ENCODE data around the gene TAF6. TPM values are rescaled to one million over a fixed set of nuclear protein-coding genes. Genes with fewer than 3 reads are reported as not detected.

The TAF6 gene
- 30.6 and 34.3 TPM in 2 replicates for total RNA-seq (2014; rRNA removed; shearing (Covaris generic); ENCODE audit: low replicate concordance)

GRCh38 chr7:100119072-100119969 is at the start of gene TAF6, which contains the start of gene CNPY4:
Gene TAF6 (minus strand): TSS chr7:100119358. CDS start chr7:100114209, 5,149 bp downstream.
Gene CNPY4 (plus strand): TSS chr7:100119634. CDS start chr7:100119745, 111 bp downstream.
- Histone ChIP-seq H3K4me3 (ENCODE audit: low read length) (peak within 1 kb of the TSS; percentile 81), H3K4me1 (ENCODE audit: low read length) (peaks cover 20% of the 10 kb centered on the region), H3K9me2 (replicated peaks; ENCODE audit: insufficient read depth, low read length) (no peaks in the 10 kb centered on the region), H3K9me3 (ENCODE audit: low read length) (no peaks in the 10 kb centered on the region), H3K79me2 (ENCODE audit: low read length) (peaks cover 15% of the 10 kb centered on the region), H4K20me1 (ENCODE audit: insufficient read depth, low read depth, low read length) (no peaks in the 10 kb centered on the region), H3K9ac (ENCODE audit: low read length) (peak within 1 kb of the TSS; percentile 82), H2AFZ (ENCODE audit: low read length) (peak within 1 kb of the TSS; percentile 70; the same call in 1 of the 2 replicates), H3K27ac (ENCODE audit: low read length) (peak within 1 kb of the TSS; percentile 68), H3K27me3 (ENCODE audit: low read length) (no peaks in the 10 kb centered on the region), H3K4me2 (ENCODE audit: low read depth, low read length, poor library complexity, severe bottlenecking) (peak within 1 kb of the TSS; percentile 92), H3K36me3 (ENCODE audit: insufficient read depth, low read length) (no peaks in the 10 kb centered on the region)
- peak; percentile 98 for DNase-seq

- Histone ChIP-seq H3K9me3 (ENCODE audit: low read length) (no peaks in the 10 kb centered on the region), H3K79me2 (ENCODE audit: low read length) (no peaks in the 10 kb centered on the region), H3K27me3 (ENCODE audit: low read length) (no peaks in the 10 kb centered on the region), H3K36me3 (ENCODE audit: insufficient read depth, low read length) (no peaks in the 10 kb centered on the region), H4K20me1 (ENCODE audit: insufficient read depth, low read depth, low read length) (no peaks in the 10 kb centered on the region), H3K4me2 (ENCODE audit: low read depth, low read length, poor library complexity, severe bottlenecking) (no peak overlapping the region), H3K4me3 (ENCODE audit: low read length) (no peak overlapping the region), H2AFZ (ENCODE audit: low read length) (no peak overlapping the region), H3K9ac (ENCODE audit: low read length) (no peak overlapping the region), H3K27ac (ENCODE audit: low read length) (no peak overlapping the region), H3K4me1 (ENCODE audit: low read length) (peaks cover 5% of the 10 kb centered on the region), H3K9me2 (replicated peaks; ENCODE audit: insufficient read depth, low read length) (no peaks in the 10 kb centered on the region)
- DNase-seq = no peak
Observed at GRCh38 chr7:100167912-100168323, 48.8 kb upstream of the TAF6 start.

GRCh38 chr7:100166970-100167911 is 48.1 kb upstream of the TAF6 start:
- Histone ChIP-seq H3K9me2 (replicated peaks; ENCODE audit: insufficient read depth, low read length) (no peaks in the 10 kb centered on the region), H3K79me2 (ENCODE audit: low read length) (no peaks in the 10 kb centered on the region), H3K9ac (ENCODE audit: low read length) (no peak overlapping the region), H3K4me3 (ENCODE audit: low read length) (no peak overlapping the region), H3K27me3 (ENCODE audit: low read length) (no peaks in the 10 kb centered on the region), H3K4me2 (ENCODE audit: low read depth, low read length, poor library complexity, severe bottlenecking) (no peak overlapping the region), H2AFZ (ENCODE audit: low read length) (no peak overlapping the region), H3K36me3 (ENCODE audit: insufficient read depth, low read length) (no peaks in the 10 kb centered on the region), H3K27ac (ENCODE audit: low read length) (no peak overlapping the region), H3K4me1 (ENCODE audit: low read length) (peaks cover 5% of the 10 kb centered on the region), H4K20me1 (ENCODE audit: insufficient read depth, low read depth, low read length) (no peaks in the 10 kb centered on the region), H3K9me3 (ENCODE audit: low read length) (no peaks in the 10 kb centered on the region)
- no peak for DNase-seq

GRCh38 chr7:100166317-100166940 is 47.3 kb upstream of the TAF6 start:
- Histone ChIP-seq H3K4me3 (ENCODE audit: low read length) (no peak overlapping the region), H3K9me3 (ENCODE audit: low read length) (no peaks in the 10 kb centered on the region), H3K9ac (ENCODE audit: low read length) (no peak overlapping the region), H3K36me3 (ENCODE audit: insufficient read depth, low read length) (no peaks in the 10 kb centered on the region), H2AFZ (ENCODE audit: low read length) (no peak overlapping the region), H3K9me2 (replicated peaks; ENCODE audit: insufficient read depth, low read length) (no peaks in the 10 kb centered on the region), H3K79me2 (ENCODE audit: low read length) (no peaks in the 10 kb centered on the region), H4K20me1 (ENCODE audit: insufficient read depth, low read depth, low read length) (no peaks in the 10 kb centered on the region), H3K27ac (ENCODE audit: low read length) (no peak overlapping the region), H3K27me3 (ENCODE audit: low read length) (no peaks in the 10 kb centered on the region), H3K4me2 (ENCODE audit: low read depth, low read length, poor library complexity, severe bottlenecking) (no peak overlapping the region), H3K4me1 (ENCODE audit: low read length) (peaks cover 5% of the 10 kb centered on the region)
- no peak for DNase-seq

GRCh38 chr7:100163871-100164270 is 44.7 kb upstream of the TAF6 start:
- Histone ChIP-seq H3K4me1 (ENCODE audit: low read length) (peaks cover 8% of the 10 kb centered on the region), H3K4me3 (ENCODE audit: low read length) (no peak overlapping the region), H3K36me3 (ENCODE audit: insufficient read depth, low read length) (no peaks in the 10 kb centered on the region), H3K9ac (ENCODE audit: low read length) (no peak overlapping the region), H3K27ac (ENCODE audit: low read length) (no peak overlapping the region), H3K9me2 (replicated peaks; ENCODE audit: insufficient read depth, low read length) (no peaks in the 10 kb centered on the region), H3K9me3 (ENCODE audit: low read length) (no peaks in the 10 kb centered on the region), H2AFZ (ENCODE audit: low read length) (no peak overlapping the region), H3K4me2 (ENCODE audit: low read depth, low read length, poor library complexity, severe bottlenecking) (no peak overlapping the region), H3K27me3 (ENCODE audit: low read length) (no peaks in the 10 kb centered on the region), H4K20me1 (ENCODE audit: insufficient read depth, low read depth, low read length) (no peaks in the 10 kb centered on the region), H3K79me2 (ENCODE audit: low read length) (no peaks in the 10 kb centered on the region)
- no peak for DNase-seq

- Histone ChIP-seq H2AFZ (ENCODE audit: low read length) (no peak overlapping the region), H3K27me3 (ENCODE audit: low read length) (no peaks in the 10 kb centered on the region), H3K27ac (ENCODE audit: low read length) (no peak overlapping the region), H3K9ac (ENCODE audit: low read length) (no peak overlapping the region), H3K4me2 (ENCODE audit: low read depth, low read length, poor library complexity, severe bottlenecking) (no peak overlapping the region), H4K20me1 (ENCODE audit: insufficient read depth, low read depth, low read length) (no peaks in the 10 kb centered on the region; the same call in 1 of the 2 replicates), H3K4me1 (ENCODE audit: low read length) (peaks cover 5% of the 10 kb centered on the region), H3K36me3 (ENCODE audit: insufficient read depth, low read length) (no peaks in the 10 kb centered on the region), H3K9me2 (replicated peaks; ENCODE audit: insufficient read depth, low read length) (no peaks in the 10 kb centered on the region), H3K4me3 (ENCODE audit: low read length) (no peak overlapping the region), H3K79me2 (ENCODE audit: low read length) (peaks cover 4% of the 10 kb centered on the region; the same call in 1 of the 2 replicates), H3K9me3 (ENCODE audit: low read length) (no peaks in the 10 kb centered on the region)
- DNase-seq = peak; percentile 40
Observed at GRCh38 chr7:100163006-100163531, 43.9 kb upstream of the TAF6 start.

- Histone ChIP-seq H3K79me2 (ENCODE audit: low read length) (peaks cover 17% of the 10 kb centered on the region), H3K27me3 (ENCODE audit: low read length) (no peaks in the 10 kb centered on the region), H3K27ac (ENCODE audit: low read length) (no peak overlapping the region), H2AFZ (ENCODE audit: low read length) (no peak overlapping the region), H3K36me3 (ENCODE audit: insufficient read depth, low read length) (peaks cover 6% of the 10 kb centered on the region), H3K9me3 (ENCODE audit: low read length) (no peaks in the 10 kb centered on the region), H3K9ac (ENCODE audit: low read length) (no peak overlapping the region), H3K4me2 (ENCODE audit: low read depth, low read length, poor library complexity, severe bottlenecking) (no peak overlapping the region), H3K9me2 (replicated peaks; ENCODE audit: insufficient read depth, low read length) (no peaks in the 10 kb centered on the region), H4K20me1 (ENCODE audit: insufficient read depth, low read depth, low read length) (peaks cover 12% of the 10 kb centered on the region; the same call in 1 of the 2 replicates), H3K4me3 (ENCODE audit: low read length) (no peak overlapping the region), H3K4me1 (ENCODE audit: low read length) (peaks cover 23% of the 10 kb centered on the region)
- peak; percentile 32 for DNase-seq
Observed at GRCh38 chr7:100160067-100160466, 40.9 kb upstream of the TAF6 start.

Measured in Karpas-422 (cell line).